GM21390 (cell line): ENCODE measurements around the gene IRAK3.
"Not testable (repeated sequence)": the region's sequence is repeated elsewhere in the genome, so short reads cannot be mapped to it uniquely, and the experiment has no call there.

Experiments used
- ATAC-seq: cut with Tn5 transposase; IDR thresholded peaks from one replicate; pipeline ENCODE4 v1.9.1; 2021; ENCODE audit not compliant: unreplicated experiment

The IRAK3 gene

GRCh38 chr12:66211573-66211972 is 22.6 kb downstream of the IRAK3 start:
- not testable (repeated sequence) for ATAC-seq

DNA sequence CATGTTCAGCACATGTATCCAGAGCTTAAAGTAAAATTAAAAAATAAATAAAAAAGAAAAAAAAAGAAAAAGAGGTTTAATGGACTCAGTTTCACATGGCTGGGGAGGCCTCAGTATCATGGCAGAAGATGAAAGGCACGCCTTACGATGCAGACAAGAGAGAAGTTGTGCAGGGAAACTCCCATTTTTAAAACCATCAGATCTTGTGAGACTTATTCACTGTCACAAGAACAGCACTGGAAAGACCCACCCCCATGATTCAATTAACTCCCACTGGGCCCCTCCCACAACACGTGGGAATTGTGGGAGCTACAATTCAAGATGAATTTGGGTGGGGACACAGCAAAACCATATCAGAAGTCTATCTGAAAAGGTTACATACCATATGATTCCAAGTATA is 24.0 kb downstream of the IRAK3 start:
- not testable (repeated sequence) for ATAC-seq

DNA sequence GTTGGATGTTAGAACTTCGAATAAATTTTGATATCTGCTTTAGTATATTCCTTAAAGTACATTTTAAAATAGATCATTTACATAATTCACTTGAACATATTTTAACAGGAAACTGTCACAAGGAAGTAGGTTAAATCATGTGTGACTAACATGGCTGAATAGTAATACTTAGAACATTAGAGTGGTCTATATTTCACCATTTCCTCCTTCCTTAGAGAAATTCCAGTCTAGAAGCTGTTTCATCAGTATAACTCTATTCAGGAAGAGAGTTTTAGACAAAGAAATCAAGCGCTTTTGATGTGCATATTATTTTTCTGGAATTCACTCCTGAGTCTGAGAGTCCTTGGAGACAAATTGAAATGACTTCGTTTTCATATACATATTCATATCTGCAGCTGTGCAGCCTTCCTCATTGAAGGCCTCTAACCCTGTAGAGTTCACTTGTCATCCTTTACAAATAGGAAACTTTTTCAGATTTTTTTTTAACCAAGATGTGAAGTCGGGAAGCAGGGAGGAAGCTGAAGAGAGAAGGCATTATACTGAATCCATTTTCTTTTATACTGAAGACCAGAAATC is 28.4 kb downstream of the IRAK3 start:
- no peak for ATAC-seq

GRCh38 chr12:66228462-66228861 is 39.4 kb downstream of the IRAK3 start:
- no peak for ATAC-seq

GRCh38 chr12:66232263-66232662 is 43.2 kb downstream of the IRAK3 start:
- peak; percentile 33 for ATAC-seq

- ATAC-seq, result peak; percentile 73
Observed at GRCh38 chr12:66234037-66234693, 45.2 kb downstream of the IRAK3 start.

- ATAC-seq, result peak; percentile 50
Observed at GRCh38 chr12:66234773-66235625, 46.0 kb downstream of the IRAK3 start.

DNA sequence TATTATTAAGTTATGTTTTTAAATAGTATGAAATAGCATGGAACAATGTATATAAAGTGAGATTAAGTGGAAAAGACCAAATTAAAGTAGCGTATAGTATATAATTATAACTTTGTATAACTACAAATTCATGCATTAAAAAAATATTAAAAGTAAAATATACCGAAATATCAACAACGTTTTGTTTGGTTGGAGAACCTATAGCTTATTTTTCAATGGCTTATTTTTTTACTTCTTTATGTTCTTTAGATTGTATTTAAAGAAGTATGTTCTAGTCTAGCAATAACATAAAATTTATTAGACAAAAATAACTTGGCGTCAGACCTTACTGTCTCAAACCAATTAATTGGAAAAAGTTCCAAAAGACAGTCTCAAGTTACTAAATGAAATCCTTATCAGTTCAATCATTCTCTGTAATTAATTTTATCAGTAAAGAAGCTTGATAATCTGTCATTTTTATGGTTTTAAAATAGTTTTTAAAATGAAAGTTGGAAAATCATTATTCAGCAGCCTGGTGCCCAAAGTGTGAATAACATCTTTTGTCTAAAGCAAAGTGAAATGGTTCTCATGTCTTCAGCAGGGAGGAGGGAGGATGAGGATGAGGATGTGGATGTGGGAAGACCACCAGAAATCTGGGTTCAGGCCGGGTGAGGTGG is 46.7 kb downstream of the IRAK3 start:
- ATAC-seq, result no peak

- not testable (repeated sequence) for ATAC-seq
Observed at GRCh38 chr12:66236282-66236675, 47.3 kb downstream of the IRAK3 start.

DNA sequence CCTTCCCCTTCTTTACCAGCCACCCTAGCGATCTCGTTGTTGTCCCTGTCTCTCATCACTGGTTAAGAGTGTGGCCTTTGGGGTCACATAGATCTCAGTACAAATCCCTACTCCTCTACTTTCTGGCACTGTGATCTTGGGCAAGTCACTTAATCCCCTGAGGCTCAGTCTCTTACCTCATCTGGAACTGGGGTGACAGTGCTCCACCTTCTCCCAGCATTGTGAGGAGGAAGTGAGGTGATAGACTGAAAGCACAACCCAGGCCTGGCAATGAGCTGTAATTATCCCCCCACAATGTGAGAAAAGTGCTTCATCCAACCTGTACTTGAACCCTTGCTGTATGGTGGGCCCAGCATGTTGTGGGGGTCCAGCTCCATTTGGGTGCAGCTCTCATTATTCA is 48.0 kb downstream of the IRAK3 start:
- ATAC-seq, result no peak

DNA sequence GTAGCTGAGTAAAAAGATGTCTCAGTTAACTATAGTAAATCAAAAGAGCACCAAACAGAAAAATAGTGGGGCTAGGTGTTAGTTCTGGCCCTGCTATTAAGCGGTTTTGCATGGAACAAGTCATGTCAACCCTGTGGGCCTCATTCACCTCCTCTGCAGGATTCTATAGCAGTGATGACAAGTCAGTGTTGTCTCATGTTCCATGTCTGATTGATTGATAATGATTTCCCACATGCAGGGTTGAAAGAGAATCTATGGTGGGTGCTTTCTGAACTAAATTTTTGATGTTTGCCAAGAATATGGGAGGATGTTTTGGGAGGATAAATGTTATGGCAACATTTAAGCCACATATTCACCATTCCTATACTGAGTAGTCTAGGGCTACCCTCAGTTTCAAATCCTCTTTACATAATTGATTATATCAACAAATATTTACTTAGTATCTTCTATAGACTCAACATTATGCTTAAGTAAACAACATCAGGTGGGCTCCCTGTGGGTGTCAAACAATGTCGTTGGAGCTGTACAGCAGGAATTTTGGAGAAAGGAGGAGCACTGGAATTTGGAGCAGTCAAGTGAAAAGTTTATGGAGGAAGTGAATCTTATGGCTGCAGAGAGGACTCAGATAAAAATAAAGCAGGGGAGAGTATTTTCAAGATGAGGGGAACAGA is 48.6 kb downstream of the IRAK3 start:
- no peak for ATAC-seq

GRCh38 chr12:66239295-66239694 is 50.3 kb downstream of the IRAK3 start:
- ATAC-seq, result no peak

DNA sequence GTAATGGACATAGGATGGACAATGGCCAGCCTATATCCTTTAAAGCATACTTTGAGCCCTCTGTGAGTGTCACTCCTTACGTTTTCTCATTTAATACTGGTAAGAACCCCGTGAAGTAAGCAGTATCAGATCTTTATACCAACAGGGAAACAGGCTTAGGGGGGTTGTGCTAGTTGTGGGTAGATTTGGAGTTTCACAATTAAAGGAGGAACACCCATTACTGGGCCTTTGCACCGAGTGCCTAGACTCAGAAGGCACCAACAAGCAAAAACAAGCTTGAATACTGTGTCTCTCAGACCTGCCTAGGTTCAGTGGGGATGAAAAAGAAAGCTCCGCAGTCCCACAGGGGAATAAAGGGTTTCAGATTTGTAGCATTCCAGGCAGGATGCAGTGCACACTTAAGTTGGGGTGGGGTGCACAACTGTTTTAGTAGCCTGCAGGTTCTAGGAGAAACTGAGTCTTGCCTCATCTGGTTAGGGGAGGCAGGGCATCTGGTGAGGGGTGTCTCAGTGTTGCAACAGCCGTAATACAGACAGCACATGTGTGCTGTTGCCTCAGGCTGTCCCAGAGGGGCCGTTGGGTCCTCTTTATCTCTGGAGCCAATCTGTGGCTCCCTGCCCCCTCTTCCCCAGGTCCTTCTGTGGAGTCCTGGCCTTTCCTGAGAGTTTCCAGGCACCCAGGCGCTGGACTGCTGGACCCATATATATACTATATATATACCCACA is 51.2 kb downstream of the IRAK3 start:
- no peak for ATAC-seq

GRCh38 chr12:66241061-66242043 is 52.3 kb downstream of the IRAK3 start:
- no peak for ATAC-seq

- ATAC-seq, result no peak
Observed at GRCh38 chr12:66242311-66242710, 53.3 kb downstream of the IRAK3 start.

- ATAC-seq, result no peak
Observed at GRCh38 chr12:66243911-66244310, 54.9 kb downstream of the IRAK3 start.

DNA sequence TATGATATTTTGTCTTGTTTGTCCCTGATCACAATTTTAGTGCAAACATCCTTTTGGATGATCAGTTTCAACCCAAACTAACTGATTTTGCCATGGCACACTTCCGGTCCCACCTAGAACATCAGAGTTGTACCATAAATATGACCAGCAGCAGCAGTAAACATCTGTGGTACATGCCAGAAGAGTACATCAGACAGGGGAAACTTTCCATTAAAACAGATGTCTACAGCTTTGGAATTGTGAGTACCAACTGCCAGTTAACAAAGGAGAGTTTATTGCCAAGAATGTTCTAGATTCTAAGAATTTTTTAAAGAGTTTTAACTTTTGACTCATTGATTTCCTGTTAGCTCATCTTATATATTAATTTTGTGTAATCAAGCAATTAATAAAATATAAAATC is 55.4 kb downstream of the IRAK3 start:
- ATAC-seq, result no peak

- ATAC-seq, result no peak
Observed at GRCh38 chr12:66247741-66248140, 58.7 kb downstream of the IRAK3 start.

- no peak for ATAC-seq
Observed at GRCh38 chr12:66251049-66251448, 62.0 kb downstream of the IRAK3 start.
